Neural progenitor cell (in vitro differentiated cells): ENCODE data around the gene CACNA1D.

Source experiments
- CTCF ChIP-seq: fragments of 200-600 bp; sonication (generic); IDR thresholded peaks from 2 replicates; pipeline ENCODE4 v1.5.1; 2017; ENCODE audit warnings: antibody characterized with exemption, mild to moderate bottlenecking
- EZH2 ChIP-seq: fragments of 200-600 bp; sonication (generic); IDR thresholded peaks from 2 replicates; pipeline ENCODE4 v1.6.1; 2017; ENCODE audit warnings: antibody characterized with exemption, mild to moderate bottlenecking, moderate library complexity

- TF ChIP-seq CTCF (peak; percentile 6), EZH2 (no peak)
Observed at GRCh38 chr3:53721187-53722119, 227.0 kb downstream of the CACNA1D start.
